Measurements from ENCODE around the gene VTI1B. TPM values are rescaled to one million over a fixed set of nuclear protein-coding genes. Genes with fewer than 3 reads are reported as not detected.

Gene VTI1B
- total RNA-seq, 4 donors from 2014 or later, result 39.9 to 52.6 (median 47.4) TPM

GRCh38 chr14:67645414-67645813 is 29.0 kb downstream of the VTI1B start:
- no peak for TF ChIP-seq POLR2A (IDR thresholded peaks at IDR 0.05)
- TF ChIP-seq CTCF (IDR thresholded peaks at IDR 0.05), result no peak
- H3K4me3 ChIP-seq (ENCODE audit: low read depth, poor library complexity, severe bottlenecking), result no peak overlapping the region
- intact Hi-C loops (cut with DNase I; ENCODE audit: low total_unique reads), result no loop called here
- DNase-seq (ENCODE audit: low spot score in 2 of 2), result no peak
- 75 to 85% methylated on average over 5 of the region's 5 CpGs for WGBS, 2 donors

- no peak for DNase-seq (ENCODE audit: low spot score in 2 of 2)
- TF ChIP-seq POLR2A (IDR thresholded peaks at IDR 0.05) (no peak), CTCF (IDR thresholded peaks at IDR 0.05) (no peak)
- intact Hi-C loops (cut with DNase I; ENCODE audit: low total_unique reads), result no loop called here
- 79 to 86% methylated on average over 2 of the region's 2 CpGs for WGBS, 2 donors
- H3K4me3 ChIP-seq (ENCODE audit: low read depth, poor library complexity, severe bottlenecking), result no peak overlapping the region
These were observed 30.0 kb downstream of the VTI1B start for GRCh38 chr14:67644428-67644827.

GRCh38 chr14:67643713-67644112 is 30.7 kb downstream of the VTI1B start:
- no peak for DNase-seq (ENCODE audit: low spot score in 2 of 2)
- 39 to 50% methylated on average over 1 of the region's 1 CpG for WGBS, 2 donors
- intact Hi-C loops (cut with DNase I; ENCODE audit: low total_unique reads), result no loop called here
- no peak for TF ChIP-seq POLR2A (IDR thresholded peaks at IDR 0.05)
- no peak for TF ChIP-seq CTCF (IDR thresholded peaks at IDR 0.05)
- no peak overlapping the region for H3K4me3 ChIP-seq (ENCODE audit: low read depth, poor library complexity, severe bottlenecking)

- no peak overlapping the region for H3K4me3 ChIP-seq (ENCODE audit: low read depth, poor library complexity, severe bottlenecking)
- TF ChIP-seq CTCF (IDR thresholded peaks at IDR 0.05), result no peak
- TF ChIP-seq POLR2A (IDR thresholded peaks at IDR 0.05), result no peak
- WGBS, 2 donors, result 87 to 88% methylated on average over 5 of the region's 5 CpGs
- no peak for DNase-seq (ENCODE audit: low spot score in 2 of 2)
- intact Hi-C loops (cut with DNase I; ENCODE audit: low total_unique reads), result no loop called here
These were observed 32.3 kb downstream of the VTI1B start for GRCh38 chr14:67641902-67642749.

GRCh38 chr14:67641480-67641879 is 33.0 kb downstream of the VTI1B start:
- 95 to 98% methylated on average over 1 of the region's 1 CpG for WGBS, 2 donors
- H3K4me3 ChIP-seq (ENCODE audit: low read depth, poor library complexity, severe bottlenecking), result no peak overlapping the region
- no peak for DNase-seq (ENCODE audit: low spot score in 2 of 2)
- intact Hi-C loops (cut with DNase I; ENCODE audit: low total_unique reads), result no loop called here
- TF ChIP-seq CTCF (IDR thresholded peaks at IDR 0.05), result no peak
- no peak for TF ChIP-seq POLR2A (IDR thresholded peaks at IDR 0.05)
